GM12878 (cell line): ENCODE data around the gene RHOG.

Experiments
- BHLHE40 ChIP-seq, 2 experiments: fragments of 450-650 bp in 1 of 2; IDR thresholded peaks; 2 replicates each; pipeline ENCODE4 v1.6.1; 2011 to 2017; ENCODE audit warnings: low read depth in 2 of 2, borderline replicate concordance in 1 of 2, improper control_type of control experiment in 1 of 2, low read length in 1 of 2, mild to moderate bottlenecking in 1 of 2
- EZH2 ChIP-seq: IDR thresholded peaks from 2 replicates; pipeline ENCODE4 v1.6.1; 2012; ENCODE audit warnings: low read depth, mild to moderate bottlenecking, control low read depth, inconsistent platforms, low read length, borderline replicate concordance; ENCODE audit not compliant: control insufficient read depth
- POLR2A ChIP-seq: IDR thresholded peaks from 2 replicates; pipeline ENCODE4 v1.6.1; 2011; ENCODE audit warnings: low read depth, mild to moderate bottlenecking, low read length
- TF ChIP-seq, protein P1 (sequence below), 3 experiments: IDR thresholded peaks in 2 of 3; conservative IDR thresholded peaks in 1 of 3; 2 replicates each; pipeline ENCODE4 v1.5.1; 2011; ENCODE audit warnings: low read depth in 3 of 3, low read length in 3 of 3, mild to moderate bottlenecking in 3 of 3, control low read depth in 2 of 3, moderate library complexity in 2 of 3, inconsistent platforms in 1 of 3, mixed read lengths in 1 of 3; ENCODE audit not compliant: control insufficient read depth in 2 of 3, insufficient read depth in 1 of 3; ENCODE audit errors: extremely low read depth in 1 of 3
- TF ChIP-seq, protein P2 (sequence below): IDR thresholded peaks from 2 replicates; pipeline ENCODE4 v1.6.1; 2012; ENCODE audit warnings: mild to moderate bottlenecking, low read depth, low read length

DNA sequence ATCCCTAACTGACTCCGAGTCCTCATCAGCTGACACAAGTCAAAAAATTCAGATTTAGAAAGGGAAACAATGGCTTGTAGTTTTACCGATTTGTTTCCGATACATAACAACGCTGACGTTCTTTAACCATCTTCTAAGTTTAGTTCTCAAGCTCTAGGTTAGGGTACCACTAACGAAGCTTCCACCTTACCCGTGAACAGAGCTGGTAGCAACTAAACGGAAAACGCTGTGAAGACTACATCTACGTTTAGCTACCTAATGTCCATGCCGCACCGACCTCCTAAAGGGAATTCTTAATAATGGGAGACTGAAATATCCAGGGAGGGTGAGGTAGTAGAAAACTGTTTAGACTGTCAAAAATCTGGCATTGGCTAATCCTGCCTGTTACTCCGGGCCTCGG is 44.4 kb downstream of the RHOG start:
- TF ChIP-seq POLR2A (no peak), BHLHE40 (IDR thresholded peaks at IDR 0.05; ENCODE audit: borderline replicate concordance in 1 of 2, low read depth in 2 of 2, low read length in 1 of 2) (no peak), EZH2 (no peak)
- TF ChIP-seq, protein P1, sequence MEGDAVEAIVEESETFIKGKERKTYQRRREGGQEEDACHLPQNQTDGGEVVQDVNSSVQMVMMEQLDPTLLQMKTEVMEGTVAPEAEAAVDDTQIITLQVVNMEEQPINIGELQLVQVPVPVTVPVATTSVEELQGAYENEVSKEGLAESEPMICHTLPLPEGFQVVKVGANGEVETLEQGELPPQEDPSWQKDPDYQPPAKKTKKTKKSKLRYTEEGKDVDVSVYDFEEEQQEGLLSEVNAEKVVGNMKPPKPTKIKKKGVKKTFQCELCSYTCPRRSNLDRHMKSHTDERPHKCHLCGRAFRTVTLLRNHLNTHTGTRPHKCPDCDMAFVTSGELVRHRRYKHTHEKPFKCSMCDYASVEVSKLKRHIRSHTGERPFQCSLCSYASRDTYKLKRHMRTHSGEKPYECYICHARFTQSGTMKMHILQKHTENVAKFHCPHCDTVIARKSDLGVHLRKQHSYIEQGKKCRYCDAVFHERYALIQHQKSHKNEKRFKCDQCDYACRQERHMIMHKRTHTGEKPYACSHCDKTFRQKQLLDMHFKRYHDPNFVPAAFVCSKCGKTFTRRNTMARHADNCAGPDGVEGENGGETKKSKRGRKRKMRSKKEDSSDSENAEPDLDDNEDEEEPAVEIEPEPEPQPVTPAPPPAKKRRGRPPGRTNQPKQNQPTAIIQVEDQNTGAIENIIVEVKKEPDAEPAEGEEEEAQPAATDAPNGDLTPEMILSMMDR (IDR thresholded peaks at IDR 0.05 in 2 of 3, conservative IDR thresholded peaks at IDR 0.05 in 1 of 3; ENCODE audit: control insufficient read depth in 2 of 3, extremely low read depth in 1 of 3, insufficient read depth in 1 of 3, low read depth in 3 of 3, low read length in 3 of 3) = no peak
- TF ChIP-seq, protein P2, sequence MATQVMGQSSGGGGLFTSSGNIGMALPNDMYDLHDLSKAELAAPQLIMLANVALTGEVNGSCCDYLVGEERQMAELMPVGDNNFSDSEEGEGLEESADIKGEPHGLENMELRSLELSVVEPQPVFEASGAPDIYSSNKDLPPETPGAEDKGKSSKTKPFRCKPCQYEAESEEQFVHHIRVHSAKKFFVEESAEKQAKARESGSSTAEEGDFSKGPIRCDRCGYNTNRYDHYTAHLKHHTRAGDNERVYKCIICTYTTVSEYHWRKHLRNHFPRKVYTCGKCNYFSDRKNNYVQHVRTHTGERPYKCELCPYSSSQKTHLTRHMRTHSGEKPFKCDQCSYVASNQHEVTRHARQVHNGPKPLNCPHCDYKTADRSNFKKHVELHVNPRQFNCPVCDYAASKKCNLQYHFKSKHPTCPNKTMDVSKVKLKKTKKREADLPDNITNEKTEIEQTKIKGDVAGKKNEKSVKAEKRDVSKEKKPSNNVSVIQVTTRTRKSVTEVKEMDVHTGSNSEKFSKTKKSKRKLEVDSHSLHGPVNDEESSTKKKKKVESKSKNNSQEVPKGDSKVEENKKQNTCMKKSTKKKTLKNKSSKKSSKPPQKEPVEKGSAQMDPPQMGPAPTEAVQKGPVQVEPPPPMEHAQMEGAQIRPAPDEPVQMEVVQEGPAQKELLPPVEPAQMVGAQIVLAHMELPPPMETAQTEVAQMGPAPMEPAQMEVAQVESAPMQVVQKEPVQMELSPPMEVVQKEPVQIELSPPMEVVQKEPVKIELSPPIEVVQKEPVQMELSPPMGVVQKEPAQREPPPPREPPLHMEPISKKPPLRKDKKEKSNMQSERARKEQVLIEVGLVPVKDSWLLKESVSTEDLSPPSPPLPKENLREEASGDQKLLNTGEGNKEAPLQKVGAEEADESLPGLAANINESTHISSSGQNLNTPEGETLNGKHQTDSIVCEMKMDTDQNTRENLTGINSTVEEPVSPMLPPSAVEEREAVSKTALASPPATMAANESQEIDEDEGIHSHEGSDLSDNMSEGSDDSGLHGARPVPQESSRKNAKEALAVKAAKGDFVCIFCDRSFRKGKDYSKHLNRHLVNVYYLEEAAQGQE = no peak
